Gastrocnemius medialis (tissue), 4 donors: ENCODE measurements around the gene WDR43. TPM values are rescaled to one million over a fixed set of nuclear protein-coding genes. Genes with fewer than 3 reads are reported as not detected.

Experiments used
- ATAC-seq, 2 donors: fragments of 150-250 bp; one replicate each; pipeline ENCODE4 v1.9.1; 2016
- DNase-seq, 2 donors: peaks; one replicate each; pipeline ENCODE4 v3.0.0-alpha.2; 2019
- H3K27ac ChIP-seq, 4 donors: fragments of 200-600 bp; sonication (generic); 1 replicate in 1 of 4; 2 replicates in 3 of 4; pipeline ENCODE4 v1.5.1; 2016 to 2018; ENCODE audit warnings: mild to moderate bottlenecking in 2 of 4, moderate library complexity in 1 of 4
- H3K27me3 ChIP-seq, 3 donors: fragments of 200-600 bp; sonication (generic) in 2 of 3; 1 replicate in 1 of 3; 2 replicates in 2 of 3; pipeline versions ENCODE4 v1.5.1 to v1.6.0; 2016 to 2019; ENCODE audit warnings: mild to moderate bottlenecking in 1 of 3, moderate library complexity in 1 of 3
- H3K36me3 ChIP-seq, 2 donors: fragments of 200-600 bp; sonication (generic) in 1 of 2; one replicate each; pipeline ENCODE4 v1.5.1; 2017 to 2018
- H3K4me1 ChIP-seq, 2 donors: fragments of 200-600 bp; sonication (generic) in 1 of 2; one replicate each; pipeline ENCODE4 v1.5.1; 2016 to 2017; ENCODE audit warnings: mild to moderate bottlenecking in 2 of 2
- H3K4me3 ChIP-seq, 4 donors: fragments of 200-600 bp; sonication (generic) in 3 of 4; 1 replicate in 1 of 4; 2 replicates in 3 of 4; pipeline ENCODE4 v1.5.1; 2016 to 2019; ENCODE audit warnings: mild to moderate bottlenecking in 2 of 4
- H3K9me3 ChIP-seq, 3 donors: fragments of 200-600 bp; sonication (generic) in 2 of 3; 1 replicate in 1 of 3; 2 replicates in 2 of 3; pipeline ENCODE4 v1.5.1; 2016 to 2019
- CTCF ChIP-seq, 5 experiments: fragments of 450-650 bp in 3 of 5; fragments of 200-600 bp in 2 of 5; sonication (generic) in 2 of 5; IDR thresholded peaks in 4 of 5; conservative IDR thresholded peaks in 1 of 5; 1 replicate in 4 of 5; 2 replicates in 1 of 5; pipeline ENCODE4 v1.5.1; 2016 to 2019; ENCODE audit warnings: antibody characterized with exemption in 5 of 5, mild to moderate bottlenecking in 3 of 5, moderate library complexity in 3 of 5
- POLR2A ChIP-seq, 2 donors: fragments of 450-650 bp; IDR thresholded peaks; one replicate each; pipeline ENCODE4 v1.6.1; 2017; ENCODE audit warnings: antibody characterized with exemption in 2 of 2, mild to moderate bottlenecking in 2 of 2, moderate library complexity in 2 of 2
- in situ Hi-C, 4 donors: fragments of 200-750 bp; cut with MboI; loops; one replicate each; pipeline versions ENCODE4 v1.15.0 to v1.8.0; 2017; ENCODE audit warnings: low sequenced_read_pairs in 4 of 4
- intact Hi-C: fragments of 100-400 bp; cut with DNase I; formaldehyde crosslinking; loops from one replicate; pipeline ENCODE4 v1.15.1; 2023; ENCODE audit warnings: low total_unique reads
- total RNA-seq, 4 donors: library from RNA; depleted of rRNA; stranded (reverse); fragments of >200 nt; gene quantifications; one replicate each; pipeline versions ENCODE4 v1.1.0 to v1.2.3, GENCODE V29; 2016

WDR43 gene
- total RNA-seq, 4 donors from 2014 or later = 73.5 to 105 (median 81.1) TPM

GRCh38 chr2:28893488-28893887 is 979 bp upstream of the WDR43 start:
- ATAC-seq = no peak
- intact Hi-C loops (loop anchor here (10.0 kb wide), 2 partner anchors 329 to 1251 kb away; partner anchors contain the start of gene YPEL5), in situ Hi-C loops (loop anchor here in 1 of 4 donors (25.0 kb wide), 1 partner anchor 331 kb away; no protein-coding TSS in a partner anchor)
- Histone ChIP-seq H3K4me1 (peaks cover 24 to 32% of the 10 kb centered on the region in 2 donors), H3K36me3 (no peaks in the 10 kb centered on the region), H3K27ac (no peak overlapping the region), H3K9me3 (no peaks in the 10 kb centered on the region), H3K4me3 (no peak overlapping the region), H3K27me3 (no peaks in the 10 kb centered on the region)
- TF ChIP-seq CTCF (IDR thresholded peaks at IDR 0.05 in 4 of 5, conservative IDR thresholded peaks at IDR 0.05 in 1 of 5) = no peak
- TF ChIP-seq POLR2A (IDR thresholded peaks at IDR 0.05) = no peak
- DNase-seq = no peak

GRCh38 chr2:28895189-28895893 is 874 bp downstream of the WDR43 start:
- no peaks in the 10 kb centered on the region for H3K9me3 ChIP-seq
- peaks cover 30 to 45% of the 10 kb centered on the region in 2 donors for H3K4me1 ChIP-seq
- H3K27me3 ChIP-seq = no peaks in the 10 kb centered on the region
- peak; percentile 29 to 44 for DNase-seq
- in situ Hi-C loops = loop anchor here in 1 of 4 donors (25.0 kb wide), 1 partner anchor 333 kb away; no protein-coding TSS in a partner anchor
- no peaks in the 10 kb centered on the region for H3K36me3 ChIP-seq
- H3K27ac ChIP-seq = peak overlapping the region; percentile 88 to 94 (median 91)
- intact Hi-C loops = loop anchor here (2.0 to 10.0 kb wide), 5 partner anchors 57 to 1249 kb away; partner anchors contain the start of gene YPEL5
- H3K4me3 ChIP-seq = peak overlapping the region; percentile 78 to 99 (median 88)
- ATAC-seq = peak; percentile 64 to 66
- TF ChIP-seq POLR2A (IDR thresholded peaks at IDR 0.05) (peak; percentile 27 to 55), CTCF (IDR thresholded peaks at IDR 0.05 in 4 of 5, conservative IDR thresholded peaks at IDR 0.05 in 1 of 5) (no peak)

DNA sequence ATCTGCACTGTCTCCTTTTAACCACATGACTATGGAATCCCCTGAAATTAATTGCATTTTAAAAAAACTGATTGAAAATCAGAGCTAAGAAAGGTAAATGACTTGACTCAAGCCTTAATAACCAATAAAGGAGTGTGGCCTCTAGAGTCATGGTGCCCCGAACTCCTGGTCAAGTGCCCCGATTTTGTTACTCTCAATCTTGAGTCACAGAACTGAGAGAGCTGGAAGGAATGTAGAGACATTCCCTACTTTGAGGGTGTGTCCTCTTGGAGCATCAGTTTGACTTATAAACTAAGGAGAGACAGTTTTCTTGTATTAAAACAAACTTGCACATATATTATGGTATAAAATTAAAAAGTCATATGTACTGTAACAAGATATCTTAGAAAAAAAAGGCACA is 2.4 kb downstream of the WDR43 start:
- Histone ChIP-seq H3K9me3 (no peaks in the 10 kb centered on the region), H3K4me3 (peak overlapping the region in 1 of 4 donors; percentile 78)
- in situ Hi-C loops = loop anchor here in 1 of 4 donors (25.0 kb wide), 1 partner anchor 335 kb away; no protein-coding TSS in a partner anchor

DNA sequence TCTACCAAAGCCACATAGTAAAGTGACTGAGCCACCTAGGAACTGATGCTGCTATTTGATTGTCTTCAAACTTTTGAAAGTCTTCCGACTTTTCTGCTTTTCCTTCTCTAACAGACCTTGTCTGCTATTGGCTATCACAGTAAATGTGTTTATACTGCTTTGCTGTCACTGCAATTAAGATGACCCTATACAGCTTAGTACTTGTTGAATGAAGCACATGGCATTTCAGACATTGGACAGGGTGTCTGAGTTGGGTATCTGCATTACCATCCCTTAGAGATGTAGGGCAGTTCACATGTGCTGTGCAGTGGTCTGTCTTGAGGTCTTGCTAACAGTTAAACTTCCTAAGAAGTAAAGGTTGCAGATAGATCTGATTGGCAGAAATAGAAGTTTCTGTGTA is 3.6 kb downstream of the WDR43 start:
- H3K27me3 ChIP-seq = no peaks in the 10 kb centered on the region
- no peak overlapping the region for H3K4me3 ChIP-seq
- peaks cover 0 to 5% of the 10 kb centered on the region in 2 donors for H3K36me3 ChIP-seq
- in situ Hi-C loops (loop anchor here in 1 of 4 donors (25.0 kb wide), 1 partner anchor 336 kb away; no protein-coding TSS in a partner anchor), intact Hi-C loops (loop anchor here (5.0 to 10.0 kb wide), 3 partner anchors 114 to 1247 kb away; partner anchors contain the start of gene YPEL5)
- no peak for DNase-seq
- peak overlapping the region in 1 of 4 donors; percentile 88 for H3K27ac ChIP-seq
- no peaks in the 10 kb centered on the region for H3K9me3 ChIP-seq
- TF ChIP-seq CTCF (IDR thresholded peaks at IDR 0.05 in 4 of 5, conservative IDR thresholded peaks at IDR 0.05 in 1 of 5) (no peak), POLR2A (IDR thresholded peaks at IDR 0.05) (no peak)
- H3K4me1 ChIP-seq = peaks cover 30 to 54% of the 10 kb centered on the region in 2 donors
- no peak for ATAC-seq

More for the DNA sequence above, 2.4 kb downstream of the WDR43 start:
- no peaks in the 10 kb centered on the region for H3K27me3 ChIP-seq
- peak overlapping the region; percentile 16 to 94 (median 90) for H3K27ac ChIP-seq
- H3K36me3 ChIP-seq = no peaks in the 10 kb centered on the region
- H3K4me1 ChIP-seq = peaks cover 30 to 54% of the 10 kb centered on the region in 2 donors
- intact Hi-C loops = loop anchor here (5.0 to 10.0 kb wide), 3 partner anchors 115 to 1248 kb away; partner anchors contain the start of gene YPEL5
- no peak for ATAC-seq
- TF ChIP-seq CTCF (IDR thresholded peaks at IDR 0.05 in 4 of 5, conservative IDR thresholded peaks at IDR 0.05 in 1 of 5) (no peak), POLR2A (IDR thresholded peaks at IDR 0.05) (no peak)
- DNase-seq = no peak
